CD4-positive, alpha-beta T cell treated with Interleukin-2 at 100 ng/mL for 4 hours (primary cell): ENCODE results near the gene KCP.

Experiments
- DNase-seq: peaks from one replicate; pipeline ENCODE4 v3.0.0-alpha.2; 2020; ENCODE audit warnings: low spot score

Gene KCP

DNA sequence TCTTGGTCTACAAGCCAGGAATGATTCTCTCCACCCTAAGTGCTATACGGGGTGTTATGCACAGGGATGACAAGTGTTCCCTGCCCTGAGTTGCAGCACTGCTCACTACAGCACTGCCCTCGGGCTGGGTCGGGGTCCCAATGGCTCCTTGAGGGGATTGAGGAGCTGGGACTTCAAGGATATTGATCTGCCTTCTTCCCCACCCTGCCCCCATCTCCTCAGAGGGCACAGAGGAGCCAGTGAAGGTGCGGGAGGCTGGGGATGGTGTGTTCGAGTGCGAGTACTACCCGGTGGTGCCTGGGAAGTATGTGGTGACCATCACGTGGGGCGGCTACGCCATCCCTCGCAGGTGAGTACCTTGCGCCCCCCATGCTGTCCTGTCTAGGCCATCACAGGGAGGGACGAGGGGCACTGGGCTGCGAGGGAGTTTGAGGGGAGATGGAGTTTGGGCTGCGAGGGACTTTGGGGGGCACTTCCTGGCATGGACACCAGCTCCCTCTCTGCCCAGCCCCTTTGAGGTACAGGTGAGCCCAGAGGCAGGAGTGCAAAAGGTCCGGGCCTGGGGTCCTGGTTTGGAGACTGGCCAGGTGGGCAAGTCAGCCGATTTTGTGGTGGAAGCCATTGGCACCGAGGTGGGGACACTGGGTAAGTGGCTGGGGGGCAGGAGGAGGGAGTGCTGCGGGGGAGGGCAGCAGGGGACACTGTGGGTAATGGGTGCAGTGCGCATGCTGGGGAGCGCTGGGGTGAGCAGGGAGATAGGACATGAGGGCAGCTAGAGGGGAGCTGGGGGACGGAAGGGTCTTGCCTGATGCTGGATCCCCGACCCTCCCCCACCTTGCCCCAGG is 70.0 kb downstream of the KCP start:
- DNase-seq: no peak

- no peak for DNase-seq
These were observed 70.7 kb downstream of the KCP start for GRCh38 chr7:128839751-128840177.

GRCh38 chr7:128838981-128839731 is 71.4 kb downstream of the KCP start:
- DNase-seq: no peak

GRCh38 chr7:128838109-128838779 is 72.3 kb downstream of the KCP start:
- DNase-seq: no peak

DNA sequence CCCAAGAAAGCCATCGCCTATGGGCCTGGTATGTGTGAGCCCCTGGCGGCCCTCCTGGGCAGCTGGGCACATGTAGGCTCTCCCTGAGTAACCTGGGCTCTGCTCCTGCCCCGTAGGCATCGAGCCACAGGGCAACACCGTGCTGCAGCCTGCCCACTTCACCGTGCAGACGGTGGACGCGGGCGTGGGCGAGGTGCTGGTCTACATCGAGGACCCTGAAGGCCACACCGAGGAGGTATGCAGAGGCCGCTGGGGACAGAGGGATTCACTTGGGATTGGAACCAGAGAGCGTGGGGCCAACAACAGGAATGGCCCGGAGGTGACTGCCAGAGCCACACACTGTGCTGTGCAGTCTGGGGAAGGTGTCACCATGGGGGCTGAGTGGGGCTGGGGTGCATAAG is 73.0 kb downstream of the KCP start:
- DNase-seq: no peak

DNA sequence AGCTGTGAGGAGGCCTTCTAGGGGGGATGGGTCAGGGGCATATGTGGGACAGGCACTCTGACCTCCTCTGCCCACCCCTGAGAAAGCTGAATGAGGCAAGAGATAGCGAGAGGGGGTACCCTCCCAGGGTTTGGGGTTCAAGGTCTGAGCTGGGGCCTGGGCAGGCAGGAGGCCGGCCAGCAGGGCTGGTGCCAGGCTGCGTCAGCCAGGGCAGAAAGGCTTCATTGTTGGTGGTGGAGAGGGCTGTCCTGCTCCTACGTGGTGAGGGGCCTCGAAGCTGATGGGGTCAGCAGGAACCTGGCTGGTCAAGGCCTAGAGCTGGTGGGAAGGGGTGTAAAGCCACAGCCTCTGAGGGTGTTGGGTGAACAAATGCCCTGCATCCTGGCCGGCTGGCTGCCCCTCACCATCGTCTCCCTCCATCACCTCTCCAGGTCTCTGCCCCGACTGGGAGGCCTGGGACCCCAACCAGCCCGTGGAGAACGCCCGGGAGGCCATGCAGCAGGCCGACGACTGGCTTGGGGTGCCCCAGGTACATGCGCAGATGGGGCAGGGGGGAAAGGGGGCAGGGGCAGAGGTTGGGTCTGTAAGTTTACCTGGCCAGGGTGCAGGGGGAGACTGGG is 73.7 kb downstream of the KCP start:
- no peak for DNase-seq

DNA sequence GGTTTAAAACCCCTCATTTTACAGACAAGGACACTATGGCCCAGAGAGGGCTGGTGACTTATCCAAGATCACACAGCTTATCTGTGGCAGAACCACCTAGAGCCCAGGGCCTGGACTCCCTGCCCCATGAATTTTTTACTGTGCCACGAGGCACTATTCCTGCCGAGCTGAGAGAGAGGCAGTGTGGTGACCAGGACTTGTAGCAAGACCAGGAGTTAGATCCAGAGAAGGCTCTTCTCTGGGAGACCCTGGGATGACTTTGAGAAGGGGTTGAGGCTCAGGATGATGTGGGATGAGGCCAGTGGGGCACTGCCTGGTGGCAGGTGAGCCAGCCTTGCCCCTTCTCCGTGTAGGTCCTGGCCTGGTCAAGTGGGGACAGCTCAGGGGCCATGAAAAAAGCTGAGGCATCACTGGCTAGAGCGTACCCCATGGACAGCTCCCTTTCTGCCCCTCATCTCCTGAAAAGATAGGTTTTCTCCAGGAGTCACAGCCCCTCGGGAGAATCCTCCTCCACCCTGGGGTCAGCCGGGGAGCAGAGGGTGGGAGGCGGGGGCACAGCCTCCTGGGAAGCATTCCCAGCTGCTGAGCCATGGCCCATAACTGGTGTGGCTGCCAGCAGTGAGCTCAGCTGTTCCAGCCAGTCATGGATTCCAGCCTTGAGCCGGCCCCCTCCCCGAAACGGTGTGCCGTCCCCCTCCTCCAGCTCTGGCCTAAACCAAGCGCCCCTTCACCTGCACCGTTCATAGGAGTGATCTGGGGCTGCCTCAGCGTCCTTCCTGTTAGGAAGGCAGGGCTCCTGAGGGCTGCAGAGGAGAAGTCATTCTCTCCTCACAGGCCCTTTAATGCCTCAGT is 74.5 kb downstream of the KCP start:
- DNase-seq: no peak

- DNase-seq: no peak
These were observed 75.2 kb downstream of the KCP start for GRCh38 chr7:128835231-128835751.

GRCh38 chr7:128833946-128834325 is 76.6 kb downstream of the KCP start:
- no peak for DNase-seq

- no peak for DNase-seq
These were observed 77.2 kb downstream of the KCP start for GRCh38 chr7:128833148-128833945.

DNA sequence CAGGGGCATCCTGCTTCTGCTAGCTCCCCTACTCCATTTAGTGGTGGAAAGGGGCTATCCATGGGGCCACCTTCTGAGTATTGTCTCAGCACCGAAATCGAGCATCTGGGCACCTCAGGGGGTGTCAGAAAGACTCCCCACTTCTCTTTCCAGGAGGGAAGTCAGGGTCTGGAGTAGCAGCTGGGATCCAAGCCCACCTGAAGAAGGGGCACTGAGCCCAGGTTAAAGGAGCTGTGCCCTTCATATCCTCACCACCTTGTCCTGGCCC is 77.7 kb downstream of the KCP start:
- no peak for DNase-seq

DNA sequence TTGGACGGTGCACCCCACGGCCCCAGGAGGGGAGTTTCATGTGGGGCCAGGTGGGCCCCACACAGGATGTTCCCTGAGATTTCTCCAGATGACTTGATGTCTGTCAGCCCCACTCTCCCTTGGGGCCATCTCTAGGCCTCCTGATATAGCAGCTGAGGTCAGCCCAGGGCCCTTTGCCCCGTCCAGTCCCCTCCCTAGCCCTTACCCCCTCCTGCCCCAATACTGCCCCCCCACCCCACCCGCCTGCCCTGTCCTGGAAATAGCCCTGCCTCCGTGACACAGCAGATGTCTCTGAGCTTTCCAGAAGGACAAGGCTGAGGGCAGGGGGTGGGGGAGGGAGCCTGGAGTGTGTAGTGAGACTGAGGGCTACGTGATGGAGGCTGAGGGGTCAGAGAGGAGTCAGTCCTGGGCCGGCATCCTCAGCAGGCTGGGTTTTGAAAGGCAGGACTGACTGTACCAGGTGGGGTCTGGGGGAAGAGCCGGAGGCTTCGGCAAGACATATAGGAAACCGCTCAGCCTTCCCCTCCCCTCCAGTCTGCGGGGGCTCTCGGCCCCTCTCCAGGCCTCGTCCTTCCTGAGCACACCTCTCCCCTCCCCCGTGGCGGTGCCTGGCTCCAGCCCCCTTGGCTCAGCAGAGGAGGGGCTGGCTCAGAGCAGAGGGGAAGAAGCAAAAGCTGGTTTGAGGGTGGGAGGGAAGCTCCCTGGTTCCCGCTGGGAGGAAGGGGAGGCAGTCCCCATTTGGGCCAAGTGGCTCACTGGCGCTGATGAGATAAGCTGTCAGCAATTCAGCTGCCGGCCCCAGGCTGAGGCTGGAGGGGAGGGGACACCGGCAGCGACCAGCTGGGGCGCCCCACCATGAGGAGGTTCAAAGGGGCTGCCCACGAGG is 78.3 kb downstream of the KCP start:
- DNase-seq: no peak

GRCh38 chr7:128831178-128831993 is 79.1 kb downstream of the KCP start:
- DNase-seq: no peak

DNA sequence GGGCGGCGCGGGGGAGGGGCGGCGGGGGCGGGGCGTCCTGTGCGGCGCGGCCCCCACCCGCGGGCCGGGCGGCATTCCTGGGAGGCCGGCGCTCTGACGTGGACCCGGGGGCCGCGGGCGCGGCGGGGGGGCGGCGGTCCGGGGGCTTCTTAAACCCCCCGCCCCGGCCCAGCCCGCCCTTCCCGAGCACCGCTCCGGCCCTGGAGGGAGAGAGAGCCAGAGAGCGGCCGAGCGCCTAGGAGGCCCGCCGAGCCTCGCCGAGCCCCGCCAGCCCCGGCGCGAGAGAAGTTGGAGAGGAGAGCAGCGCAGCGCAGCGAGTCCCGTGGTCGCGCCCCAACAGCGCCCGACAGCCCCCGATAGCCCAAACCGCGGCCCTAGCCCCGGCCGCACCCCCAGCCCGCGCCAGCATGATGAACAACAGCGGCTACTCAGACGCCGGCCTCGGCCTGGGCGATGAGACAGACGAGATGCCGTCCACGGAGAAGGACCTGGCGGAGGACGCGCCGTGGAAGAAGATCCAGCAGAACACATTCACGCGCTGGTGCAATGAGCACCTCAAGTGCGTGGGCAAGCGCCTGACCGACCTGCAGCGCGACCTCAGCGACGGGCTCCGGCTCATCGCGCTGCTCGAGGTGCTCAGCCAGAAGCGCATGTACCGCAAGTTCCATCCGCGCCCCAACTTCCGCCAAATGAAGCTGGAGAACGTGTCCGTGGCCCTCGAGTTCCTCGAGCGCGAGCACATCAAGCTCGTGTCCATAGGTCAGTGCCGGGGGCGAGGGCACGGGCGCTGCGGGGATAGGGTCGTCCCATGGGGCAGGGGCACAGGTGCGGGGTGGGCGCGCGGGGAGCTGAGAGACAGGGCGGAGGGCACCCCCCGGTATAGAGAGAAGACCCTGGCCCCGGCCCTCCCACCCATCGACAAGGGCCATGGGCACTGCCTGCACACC is 80.0 kb downstream of the KCP start, which contains the start of gene FLNC:
Gene FLNC (plus strand): TSS at position 176 of the 947 bp plus-strand sequence. CDS start 232 bp downstream, at position 408.
- DNase-seq: peak; percentile 13

GRCh38 chr7:128829391-128830166 is 80.9 kb downstream of the KCP start:
- DNase-seq: no peak

DNA sequence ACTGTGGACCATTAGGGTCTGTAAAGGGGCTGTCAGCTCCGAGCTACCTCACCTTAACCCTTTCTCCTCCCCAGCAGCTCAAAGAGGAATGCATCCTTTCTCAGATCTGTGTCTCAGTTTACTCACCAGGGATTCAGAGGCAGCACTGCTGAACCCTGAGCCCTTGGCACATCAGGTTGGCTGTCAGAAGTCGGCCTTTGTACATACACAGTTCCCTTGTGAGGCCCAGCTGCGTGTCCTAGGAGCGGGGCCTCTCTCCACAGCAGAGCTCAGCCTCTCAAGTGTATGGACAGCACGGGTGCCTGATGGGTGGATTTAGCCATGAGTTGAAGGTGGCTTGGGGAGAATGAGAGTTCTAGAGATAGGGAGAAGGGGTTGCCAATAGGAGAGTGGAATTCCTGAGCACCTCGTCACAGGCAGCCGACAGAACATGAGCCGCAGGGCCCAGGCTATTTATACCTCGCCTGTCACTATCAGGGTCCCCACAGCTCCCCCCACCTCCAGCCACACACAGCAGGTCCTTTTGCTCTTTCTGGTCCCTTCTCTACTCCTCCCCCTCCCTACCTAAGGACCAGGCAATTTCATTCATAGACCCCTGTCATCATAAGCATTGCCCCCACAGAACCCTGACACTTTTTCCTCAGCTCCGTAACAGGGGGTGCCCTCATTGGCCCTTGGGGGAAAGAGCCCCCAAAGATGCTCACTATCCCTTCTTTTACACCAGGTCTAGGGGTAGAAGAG is 82.4 kb downstream of the KCP start:
- no peak for DNase-seq
